GM19238 (cell line): ENCODE results near the gene POMGNT2.

Source experiments
- DNase-seq: peaks from one replicate; pipeline ENCODE4 v3.0.0; 2011; ENCODE audit warnings: low spot score; ENCODE audit not compliant: insufficient read length

POMGNT2 gene

DNA sequence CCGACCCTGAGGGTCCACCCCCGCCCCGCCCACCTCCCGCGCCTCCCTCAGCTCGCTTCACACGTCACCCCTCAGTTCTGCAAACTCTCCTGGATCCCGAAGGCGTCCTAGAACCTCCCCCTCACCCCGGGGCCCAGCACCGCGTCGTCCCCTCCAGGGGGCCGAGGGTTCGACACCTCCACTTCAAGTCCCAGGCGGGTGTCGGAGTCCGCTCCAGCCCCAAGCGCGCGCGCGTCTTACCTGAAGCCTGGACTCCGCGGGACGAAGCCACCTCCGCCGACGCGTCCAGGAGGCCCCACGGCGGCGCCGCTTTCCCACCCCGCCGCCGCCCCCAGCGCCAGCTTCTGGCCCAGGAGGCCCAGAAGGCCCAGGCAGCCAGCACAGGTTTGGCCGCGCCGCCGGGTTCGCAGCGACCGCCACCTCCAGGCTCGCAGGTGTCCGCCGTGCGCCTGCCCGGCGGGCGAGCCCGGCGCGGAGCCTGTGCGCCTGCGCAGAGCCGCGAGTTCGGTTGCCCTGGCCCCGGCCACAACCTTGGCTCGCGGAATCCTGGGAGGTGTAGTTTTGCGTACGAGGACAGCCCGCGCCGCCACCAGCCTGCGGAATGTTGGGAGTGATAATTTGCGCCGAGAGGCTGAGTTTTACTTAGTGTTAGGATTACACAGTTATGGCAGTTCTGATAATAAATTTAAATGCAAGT, at the start of gene POMGNT2:
POMGNT2 (minus strand) TSS at position 484 of the 697 bp plus-strand sequence. CDS start 24,648 bp downstream, outside the sequence.
- peak; percentile 93 for DNase-seq

DNA sequence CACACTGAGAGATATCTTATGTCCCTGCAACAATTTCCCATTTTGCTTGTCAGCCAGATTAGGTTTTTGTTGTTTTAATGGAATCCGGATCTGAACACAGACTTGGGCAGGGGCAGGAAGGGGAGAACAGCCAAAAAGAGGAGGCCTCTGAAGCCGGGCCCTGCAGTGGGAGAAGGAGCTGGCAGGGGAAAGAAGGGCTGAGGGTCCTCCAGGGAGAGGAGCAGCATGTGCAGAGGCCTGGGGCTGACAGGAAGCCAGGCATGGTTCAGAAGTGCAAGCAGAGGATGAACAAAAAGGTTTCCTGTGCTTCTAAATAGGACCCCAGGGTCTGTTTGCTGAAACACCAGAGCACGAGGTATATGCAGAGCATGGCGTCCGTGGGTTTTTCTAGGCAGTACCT, 49.1 kb upstream of the POMGNT2 start:
- no peak for DNase-seq

DNA sequence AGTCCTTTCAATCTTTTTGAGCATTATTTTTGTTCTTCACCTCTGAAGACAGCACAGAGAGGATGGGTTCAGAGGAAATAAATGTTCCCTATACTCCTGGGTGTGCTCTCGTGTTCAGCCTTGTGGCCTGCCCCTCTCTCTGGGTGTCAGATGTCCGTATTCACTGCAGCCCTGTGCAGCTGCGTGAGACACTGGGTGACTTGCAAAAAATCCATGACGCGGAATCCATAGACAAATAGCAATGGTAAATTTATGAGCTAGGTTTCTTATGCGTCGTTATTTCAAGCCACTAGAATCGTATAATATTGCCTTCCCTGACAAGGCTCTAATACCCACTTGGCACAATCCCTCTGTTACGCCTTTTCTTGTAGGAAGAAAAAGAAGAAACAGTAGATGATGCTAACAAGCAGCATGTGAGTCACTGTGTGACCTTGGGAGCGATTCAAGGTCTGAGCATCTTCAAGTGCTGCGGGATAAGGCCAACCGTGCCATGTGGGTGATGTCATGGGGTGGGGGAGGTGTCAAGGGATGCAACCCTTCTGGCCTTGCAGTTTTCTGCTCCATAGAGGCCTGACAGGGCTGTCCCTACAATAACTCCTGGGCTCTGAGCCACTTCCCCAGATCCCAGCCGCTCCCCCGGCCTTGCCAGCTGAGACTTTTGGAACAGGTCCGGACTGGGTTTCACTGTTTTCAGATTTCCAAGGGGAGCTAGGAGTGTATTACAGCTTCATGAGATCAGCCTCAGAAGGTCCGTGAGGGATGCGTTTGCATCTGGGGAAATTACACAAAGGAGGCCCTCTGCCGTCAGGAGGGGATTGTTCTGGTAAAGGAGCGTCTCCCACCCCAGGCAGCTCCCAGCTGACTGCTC, 47.6 kb upstream of the POMGNT2 start:
- no peak for DNase-seq

DNA sequence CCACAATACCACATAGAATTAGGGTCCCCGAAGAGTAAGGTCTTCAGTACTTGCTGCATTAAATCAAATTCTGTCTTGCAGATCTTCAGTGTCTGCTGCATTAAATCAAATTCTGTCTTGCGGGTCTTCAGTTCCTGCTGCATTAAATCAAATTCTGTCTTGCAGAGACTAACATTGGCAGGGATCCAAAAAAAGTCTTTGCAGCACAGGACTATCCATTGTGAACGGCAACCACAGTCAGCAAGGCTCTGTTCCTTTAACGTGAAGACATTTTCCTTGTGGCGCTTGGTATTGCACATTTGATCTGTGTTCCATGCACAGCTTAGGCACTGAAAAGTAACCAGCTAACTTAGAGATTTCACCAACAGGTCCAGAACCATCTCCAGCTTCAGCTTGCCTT, 46.8 kb upstream of the POMGNT2 start:
- no peak for DNase-seq

DNA sequence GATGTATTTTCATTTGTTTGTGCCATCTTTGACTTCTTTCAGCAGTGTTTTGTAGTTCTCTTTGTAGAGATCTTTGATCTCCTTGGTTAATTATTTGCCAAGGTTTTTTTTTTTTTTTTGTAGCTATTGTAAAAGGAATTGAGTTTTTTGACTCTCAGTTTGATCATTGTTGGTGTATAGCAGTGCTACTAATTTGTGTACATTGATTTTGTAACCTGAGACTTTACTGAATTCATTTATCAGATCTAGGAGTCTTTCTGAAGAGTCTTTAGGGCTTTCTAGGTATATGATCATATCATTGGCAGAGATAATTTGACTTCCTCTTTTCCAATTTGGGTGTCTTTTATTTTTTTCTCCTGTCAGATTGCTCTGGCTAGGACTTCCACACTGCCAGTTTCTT, 42.2 kb upstream of the POMGNT2 start:
- DNase-seq = no peak

DNA sequence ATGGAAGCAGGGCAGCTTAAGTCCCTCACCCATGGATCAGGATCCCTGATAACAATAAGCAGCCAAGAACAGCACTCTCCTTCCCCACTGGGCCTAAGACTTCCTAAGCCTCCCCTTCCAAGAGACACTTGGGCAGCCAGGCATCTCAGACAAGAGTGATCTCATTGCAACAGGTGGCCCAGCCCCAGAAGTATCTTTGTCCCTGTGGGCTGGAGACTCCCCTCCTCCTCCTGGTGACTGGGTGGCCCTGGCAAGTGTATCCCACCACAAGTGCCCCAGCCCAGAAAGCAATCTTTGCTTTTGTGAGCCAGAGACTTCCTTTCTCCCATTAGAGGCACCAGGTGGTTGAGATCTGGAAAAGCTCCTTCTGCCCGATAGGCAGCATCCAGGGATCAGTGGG, 40.7 kb upstream of the POMGNT2 start:
- DNase-seq = no peak

DNA sequence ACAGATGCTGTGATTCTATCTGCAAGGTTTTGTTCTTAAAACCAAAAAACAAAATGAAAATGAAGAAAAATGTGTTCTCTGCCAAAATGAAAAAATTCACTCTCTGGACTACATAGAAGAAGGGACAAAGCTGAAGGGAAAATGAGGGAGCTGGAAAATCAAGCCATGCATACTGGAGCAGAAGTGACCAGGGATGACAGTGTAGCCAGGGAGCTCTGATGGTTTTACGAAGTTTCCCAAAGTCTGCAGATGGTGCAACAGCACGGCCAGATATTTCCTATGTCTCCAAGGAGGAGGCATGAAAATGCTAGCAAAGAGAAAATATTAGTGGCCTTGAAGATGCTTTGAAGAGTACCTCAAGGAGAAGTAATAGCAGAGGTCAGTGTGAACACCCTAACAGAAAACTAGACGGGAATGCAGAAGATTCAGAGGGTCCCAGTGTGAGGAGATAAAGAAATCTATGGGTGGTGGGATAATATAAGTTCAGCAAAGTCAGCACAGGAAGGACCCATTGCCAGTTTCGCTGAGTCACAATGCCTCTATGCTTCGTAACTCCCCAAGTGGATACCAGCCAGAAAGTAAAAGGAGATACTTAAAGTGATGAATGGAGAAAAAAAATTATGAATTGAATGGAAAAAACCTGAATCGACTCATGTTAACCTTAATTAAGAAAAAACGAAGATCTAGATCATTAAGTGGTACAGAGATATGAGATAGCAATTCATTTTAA, 39.0 kb upstream of the POMGNT2 start:
- DNase-seq = no peak

DNA sequence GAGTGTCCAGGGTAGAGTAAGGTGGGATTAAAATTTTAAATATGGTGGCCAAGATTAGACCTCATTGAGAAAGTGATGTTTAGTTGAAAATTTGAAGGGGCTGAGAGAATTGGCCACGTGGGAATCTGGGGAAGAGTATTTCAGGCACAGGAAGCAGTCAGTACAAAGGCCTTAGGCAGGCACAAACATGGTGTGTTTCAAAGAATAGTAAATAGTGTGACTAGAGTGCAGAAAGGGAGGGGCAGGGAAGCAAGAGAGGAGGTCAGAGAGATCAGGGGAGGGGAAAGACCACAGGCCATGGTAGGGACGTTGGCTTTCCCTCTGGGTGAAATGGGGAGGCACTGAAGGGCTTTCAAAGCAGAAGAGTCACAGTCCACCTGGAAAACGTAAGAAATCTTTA, 36.6 kb upstream of the POMGNT2 start:
- no peak for DNase-seq

DNA sequence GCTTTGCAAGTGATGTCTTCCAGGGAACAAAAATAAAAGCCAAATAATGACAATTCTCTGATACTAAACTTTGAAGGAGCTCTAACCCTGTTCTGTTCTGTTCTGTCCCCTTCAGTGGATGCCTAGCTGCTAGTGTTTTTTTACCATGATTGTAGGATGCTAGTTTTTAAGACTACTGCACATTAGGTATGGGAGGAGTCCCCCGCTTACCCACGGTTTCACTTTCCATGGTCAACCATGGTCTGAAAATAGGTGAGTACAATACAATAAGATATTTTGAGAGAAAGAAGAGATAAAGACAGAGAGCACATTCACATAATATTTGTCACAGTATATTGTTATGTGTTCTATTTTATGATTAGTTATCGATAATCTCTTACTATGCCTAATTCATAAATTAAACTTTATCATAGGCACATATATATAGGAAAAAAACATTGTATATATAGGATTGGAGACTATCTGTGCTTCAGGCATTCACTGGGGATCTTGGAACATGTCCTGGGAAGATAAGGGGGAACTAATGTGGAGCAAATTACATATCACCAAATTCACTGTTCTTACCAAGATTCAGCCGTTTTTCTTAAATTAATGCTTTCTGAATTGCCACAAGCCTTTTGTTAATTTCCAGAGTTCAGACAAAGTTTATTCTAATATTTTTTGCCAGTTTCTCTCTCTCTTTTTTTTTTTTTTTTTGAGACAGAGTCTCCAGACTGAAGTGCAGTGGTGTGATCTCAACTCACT, 32.8 kb upstream of the POMGNT2 start:
- no peak for DNase-seq

DNA sequence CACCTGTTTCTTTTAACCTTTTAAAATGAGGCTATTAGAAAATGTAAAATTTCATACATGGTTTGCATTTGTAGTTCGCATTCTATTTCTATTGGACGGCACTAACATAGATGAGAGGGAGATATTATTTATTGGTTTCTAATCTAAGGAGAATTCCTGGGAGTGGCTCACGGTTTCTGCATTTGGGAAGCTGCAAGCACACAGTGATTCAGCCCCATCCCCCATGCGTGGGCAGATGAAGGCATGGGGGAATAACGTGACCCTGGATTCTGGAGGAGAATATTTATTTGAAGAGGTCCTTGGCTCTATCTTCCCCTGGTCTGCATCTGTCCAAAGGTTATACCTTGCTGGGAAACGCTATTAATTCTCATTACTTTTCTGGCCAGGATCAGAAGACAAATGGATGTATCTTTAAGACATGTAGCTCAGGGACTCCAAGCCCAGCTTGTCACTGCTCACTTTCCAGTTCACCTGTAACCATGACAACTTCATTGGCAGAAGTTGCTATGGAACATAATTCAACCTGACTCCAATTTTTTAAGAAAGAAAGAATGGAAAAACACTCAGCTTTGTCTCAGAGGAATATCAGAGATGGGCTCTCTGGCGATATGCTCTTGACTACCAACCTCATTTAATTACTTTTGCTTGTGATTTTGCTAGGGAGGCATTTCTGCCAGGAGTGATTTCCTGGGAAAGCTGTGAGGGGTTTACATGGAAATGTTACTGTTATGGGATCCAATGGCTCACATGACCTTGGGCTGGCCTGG, 27.2 kb upstream of the POMGNT2 start:
- DNase-seq = no peak

DNA sequence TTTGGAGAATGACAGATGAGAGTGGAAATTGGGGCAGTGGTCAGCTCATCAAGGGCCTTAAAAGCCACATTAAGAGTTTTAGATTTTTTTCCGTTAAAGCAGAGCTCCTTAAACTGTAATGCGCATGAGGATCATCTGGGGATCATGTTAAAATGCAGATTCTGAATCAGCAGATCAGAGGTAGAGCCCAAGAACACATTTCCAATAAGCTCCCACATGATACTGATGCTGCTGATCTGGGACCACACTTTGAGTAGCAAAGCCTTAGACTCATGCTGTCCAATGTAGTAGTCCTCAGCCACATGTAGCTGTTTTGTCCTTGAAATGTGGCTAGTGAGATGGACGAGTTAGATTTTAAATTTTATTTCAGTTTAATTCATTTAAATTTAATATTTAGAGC, 26.3 kb upstream of the POMGNT2 start:
- DNase-seq = no peak

DNA sequence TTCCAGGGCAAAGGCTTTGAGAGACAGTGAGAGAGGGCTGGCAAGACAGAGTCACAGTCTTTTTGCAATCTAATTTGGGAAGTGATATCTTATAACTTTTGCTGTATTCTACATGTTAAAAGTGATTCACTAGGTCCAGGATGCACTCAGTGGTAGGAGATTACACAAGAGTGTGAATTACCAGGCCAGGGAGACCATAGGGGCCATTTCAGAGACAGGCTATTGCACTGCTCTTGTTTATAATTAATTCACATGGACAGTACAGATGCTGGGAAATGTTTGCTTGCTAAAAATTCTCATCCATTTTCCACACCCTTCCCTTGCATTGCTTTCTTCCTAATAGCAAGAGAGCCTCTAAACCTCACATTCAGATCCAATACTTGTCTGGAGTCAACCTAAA, 22.6 kb upstream of the POMGNT2 start:
- no peak for DNase-seq

DNA sequence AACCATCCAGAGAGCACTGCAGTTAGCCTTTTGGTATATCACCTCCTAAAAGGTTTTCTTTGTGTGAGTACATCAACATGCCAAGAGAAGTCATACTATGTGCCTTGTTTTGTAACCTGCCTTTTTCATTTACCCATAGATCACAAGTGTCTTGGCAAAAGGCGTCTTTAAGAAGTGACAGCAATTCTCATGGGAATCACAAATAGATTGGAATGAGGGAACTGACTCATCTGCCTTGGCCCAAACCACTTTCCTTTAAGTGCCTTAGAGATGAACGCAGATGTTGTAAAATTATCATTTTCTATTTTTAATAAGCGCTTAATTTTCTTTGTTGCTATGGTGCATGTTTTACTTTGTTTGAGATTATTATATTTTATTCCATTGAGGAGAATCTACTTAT, 20.7 kb upstream of the POMGNT2 start:
- DNase-seq = no peak

DNA sequence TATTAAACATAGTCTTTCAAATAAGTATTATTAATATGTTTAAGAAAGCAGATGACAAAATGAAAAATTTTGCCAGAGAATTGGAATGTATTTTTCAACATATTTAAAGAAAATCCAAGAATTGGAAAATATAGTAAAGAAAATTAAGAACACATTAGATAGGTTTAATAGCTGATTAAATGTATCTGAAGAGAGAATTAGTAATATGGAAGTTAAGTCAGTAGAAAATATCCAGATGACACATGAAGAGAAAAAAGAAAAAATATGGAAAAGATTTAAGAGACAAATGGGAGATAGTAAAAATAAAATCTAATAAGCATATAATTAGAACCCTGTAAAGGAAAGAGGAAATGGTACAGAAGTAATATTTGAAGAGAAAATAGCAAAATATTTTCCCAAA, 18.0 kb upstream of the POMGNT2 start:
- no peak for DNase-seq

DNA sequence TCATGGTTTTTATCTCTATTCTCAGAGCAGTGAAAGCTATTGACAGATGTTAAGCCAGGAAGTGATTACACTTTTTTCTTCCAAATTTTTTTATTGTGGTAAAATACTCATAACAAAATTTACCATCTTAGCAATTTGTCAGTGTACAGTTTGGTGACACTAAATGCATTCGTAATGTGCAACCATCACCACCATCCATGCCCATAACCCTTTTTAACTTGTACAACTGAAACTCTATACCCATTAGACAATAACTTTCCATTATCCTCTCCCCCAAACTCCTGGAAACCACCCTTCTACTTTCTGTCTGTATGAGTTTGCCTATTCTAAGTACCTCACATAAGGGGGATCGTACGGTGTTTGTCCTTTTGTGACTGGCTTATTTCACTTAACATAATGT, 15.1 kb upstream of the POMGNT2 start:
- no peak for DNase-seq

DNA sequence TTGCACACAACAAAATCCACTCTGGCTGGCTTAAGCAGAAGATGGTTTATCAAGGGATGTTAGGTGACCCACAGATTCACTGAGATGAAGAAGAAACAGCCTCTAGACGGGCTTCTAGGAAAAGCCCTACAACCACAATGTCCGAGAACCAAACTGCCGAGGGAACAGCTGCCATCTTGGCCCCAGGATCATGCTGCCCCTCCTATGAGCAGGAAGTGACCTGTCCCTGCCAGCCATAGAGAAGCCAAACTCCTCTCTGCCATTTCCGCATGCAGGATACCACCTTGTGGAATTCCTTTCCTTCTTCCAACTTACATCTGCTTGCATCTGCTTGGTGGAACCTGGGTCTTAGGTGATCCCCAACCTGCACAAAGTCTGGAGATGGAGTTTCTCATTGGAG, 11.4 kb upstream of the POMGNT2 start:
- DNase-seq = no peak

DNA sequence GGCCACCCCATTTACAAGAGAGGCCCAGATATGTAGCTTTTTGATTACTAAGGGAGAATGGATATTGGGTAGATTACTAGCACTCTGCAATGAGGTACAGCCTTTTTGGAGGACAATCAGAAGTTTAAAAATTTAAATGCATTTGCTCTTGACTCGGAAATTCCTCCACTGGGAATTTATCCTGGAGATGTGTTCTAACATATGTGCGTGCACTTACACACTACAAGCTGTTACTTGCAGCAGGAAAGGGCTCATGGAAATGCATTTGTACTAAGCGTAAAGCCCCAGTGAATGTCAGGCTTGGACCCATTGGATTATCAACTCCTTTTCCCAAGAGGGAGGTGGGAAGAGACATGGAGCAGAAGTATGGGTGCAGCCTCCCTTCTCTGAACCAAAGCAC, 7.8 kb upstream of the POMGNT2 start:
- no peak for DNase-seq

DNA sequence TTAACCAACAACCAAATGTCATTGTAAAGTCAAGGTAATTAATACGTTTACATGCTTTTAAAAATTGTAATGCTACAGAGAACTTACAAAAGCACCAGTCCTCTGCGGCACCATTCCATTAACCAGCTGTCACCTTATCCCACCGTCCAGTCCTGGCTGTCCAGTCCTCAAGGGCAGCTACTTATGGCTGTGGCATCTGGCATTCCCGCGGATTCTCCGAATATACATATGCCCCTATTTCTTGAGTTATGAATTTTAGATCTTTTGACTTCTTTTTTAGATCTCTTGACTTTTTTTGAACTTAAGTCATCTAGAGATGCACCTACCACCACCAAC, 382 bp upstream of the POMGNT2 start:
- DNase-seq = no peak

DNA sequence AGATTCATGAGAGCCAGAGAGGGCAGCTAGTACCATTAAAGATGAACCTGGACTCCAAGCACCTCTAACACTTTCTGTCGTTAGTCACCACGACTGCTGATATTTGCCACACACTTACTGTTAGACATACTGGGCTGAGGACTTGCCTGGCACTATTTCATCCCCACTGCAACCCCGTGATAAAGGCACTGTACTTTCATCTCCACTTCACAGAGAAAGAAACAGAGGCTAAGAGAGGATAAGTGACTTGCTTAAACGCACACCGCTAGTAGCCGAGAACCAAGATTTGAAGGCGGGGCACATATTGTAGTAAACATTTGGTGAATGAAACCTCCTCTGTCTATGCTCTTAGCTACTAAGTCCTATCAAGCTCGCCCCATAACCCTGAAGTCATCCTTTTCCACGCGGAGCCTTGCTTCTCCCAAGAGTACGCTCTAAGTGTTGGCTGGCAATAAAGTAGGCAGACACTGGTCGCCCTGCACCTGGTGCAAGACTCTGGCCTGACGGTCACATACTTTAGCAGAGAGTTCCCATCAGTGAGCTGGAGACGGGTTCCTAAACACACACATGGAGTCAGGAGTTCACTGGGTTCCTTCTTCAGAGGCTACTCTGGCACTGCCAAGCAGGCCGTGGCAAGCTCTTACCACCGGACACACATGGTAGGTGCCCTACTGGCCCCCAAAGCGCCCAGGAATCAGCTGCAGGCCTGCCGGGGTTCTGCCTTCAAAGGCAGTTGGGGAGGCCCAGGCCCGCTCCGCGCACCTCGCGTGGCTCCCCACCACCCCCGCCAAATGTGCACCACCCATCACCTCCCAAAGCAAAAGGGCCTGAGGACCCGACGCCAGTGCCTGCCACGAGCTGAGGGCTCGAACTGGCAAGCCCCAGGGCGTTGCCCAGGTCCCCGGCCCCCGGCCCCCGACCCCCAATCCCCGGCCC, 951 bp downstream of the POMGNT2 start:
- no peak for DNase-seq

DNA sequence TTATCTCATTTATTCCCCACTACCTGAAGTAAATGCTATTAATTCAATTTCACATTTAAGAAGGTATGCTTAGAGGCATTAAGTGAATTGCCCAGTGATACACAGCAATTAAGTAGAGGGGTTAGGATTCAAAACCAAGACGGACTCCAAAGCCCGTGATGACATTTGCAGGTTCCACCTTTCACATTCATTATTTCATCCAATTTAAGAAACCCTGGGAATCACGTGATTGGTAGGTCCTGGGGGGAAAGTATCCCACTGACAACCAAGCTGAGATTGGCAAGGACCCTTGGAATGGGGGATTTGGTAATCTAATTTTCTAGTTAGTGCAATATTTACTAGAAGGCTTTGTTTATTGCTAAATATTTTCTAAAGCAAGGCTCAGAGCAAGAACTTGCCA, 1.8 kb downstream of the POMGNT2 start:
- no peak for DNase-seq
